ELR (cell line): ENCODE measurements around the gene BACE2.
"Not testable (repeated sequence)": the region's sequence is repeated elsewhere in the genome, so short reads cannot be mapped to it uniquely, and the experiment has no call there.

ENCODE experiments used
- DNase-seq: peaks from one replicate; pipeline ENCODE4 v3.0.0-alpha.2; 2015; ENCODE audit warnings: low read depth

Gene BACE2

GRCh38 chr21:41240040-41240439, 72.1 kb downstream of the BACE2 start:
- no peak for DNase-seq

GRCh38 chr21:41241341-41241740, 73.4 kb downstream of the BACE2 start:
- no peak for DNase-seq

- DNase-seq: no peak
Measured at GRCh38 chr21:41242238-41242829, 74.4 kb downstream of the BACE2 start.

GRCh38 chr21:41243107-41243506, 75.1 kb downstream of the BACE2 start:
- no peak for DNase-seq

GRCh38 chr21:41244266-41244880, 76.4 kb downstream of the BACE2 start:
- not testable (repeated sequence) for DNase-seq

- DNase-seq: no peak
Measured at GRCh38 chr21:41245509-41246135, 77.7 kb downstream of the BACE2 start.

- no peak for DNase-seq
Measured at GRCh38 chr21:41246808-41247207, 78.8 kb downstream of the BACE2 start.

GRCh38 chr21:41247561-41248545, 79.9 kb downstream of the BACE2 start:
- DNase-seq: no peak

GRCh38 chr21:41249476-41249875, 81.5 kb downstream of the BACE2 start:
- no peak for DNase-seq

- no peak for DNase-seq
Measured at GRCh38 chr21:41250519-41250918, 82.6 kb downstream of the BACE2 start.

GRCh38 chr21:41251961-41252642, 84.1 kb downstream of the BACE2 start:
- no peak for DNase-seq

GRCh38 chr21:41254090-41254700, 86.2 kb downstream of the BACE2 start:
- peak; percentile 0 for DNase-seq

- no peak for DNase-seq
Measured at GRCh38 chr21:41255190-41255589, 87.2 kb downstream of the BACE2 start.

- not testable (repeated sequence) for DNase-seq
Measured at GRCh38 chr21:41256231-41256630, 88.3 kb downstream of the BACE2 start.

GRCh38 chr21:41256771-41257702, 89.1 kb downstream of the BACE2 start:
- no peak for DNase-seq

GRCh38 chr21:41258617-41259016, 90.7 kb downstream of the BACE2 start:
- peak; percentile 2 for DNase-seq

- DNase-seq: no peak
Measured at GRCh38 chr21:41260428-41260827, 92.5 kb downstream of the BACE2 start.

GRCh38 chr21:41267346-41267745, 99.4 kb downstream of the BACE2 start:
- DNase-seq: no peak

- DNase-seq: no peak
Measured at GRCh38 chr21:41269535-41269934, 101.6 kb downstream of the BACE2 start.

- DNase-seq: no peak
Measured at GRCh38 chr21:41277196-41277595, 109.2 kb downstream of the BACE2 start.
